ENCODE measurements around the gene CDKN1B.

The CDKN1B gene

DNA sequence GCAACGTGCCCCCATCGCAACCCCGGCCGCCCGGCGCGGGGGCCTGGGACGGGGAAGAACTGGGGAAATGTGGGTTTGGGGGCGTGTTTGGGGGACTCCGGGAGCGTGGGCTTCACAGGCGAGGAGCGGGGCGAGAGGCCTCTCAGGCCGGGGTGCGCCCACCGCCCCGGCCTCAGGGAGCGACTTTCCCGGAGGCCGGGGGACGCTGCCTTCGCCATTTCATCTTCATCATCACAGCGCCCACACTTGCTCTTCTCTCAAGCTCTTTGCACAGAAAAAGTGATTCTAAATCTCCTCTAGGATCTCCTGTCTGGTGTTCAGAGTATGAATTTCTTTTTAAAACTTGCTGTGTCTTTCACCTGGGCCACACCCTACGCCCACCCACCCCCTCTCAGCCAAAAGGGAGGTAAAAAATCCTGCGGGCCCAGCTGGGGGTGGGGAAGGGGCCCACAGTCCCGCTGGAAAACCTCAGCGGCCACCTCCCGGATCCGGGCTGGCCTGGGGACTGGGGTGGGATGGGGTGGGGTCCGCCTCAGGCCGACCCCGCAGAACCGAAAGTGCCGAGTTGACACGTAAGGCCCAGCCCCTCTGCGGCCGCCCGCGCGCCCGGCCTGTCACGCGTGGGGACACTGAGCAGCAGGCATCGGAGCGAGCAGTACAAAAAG is 7.4 kb downstream of the CDKN1B start:
- Histone ChIP-seq H3F3A (ENCODE audit: insufficient read depth, low read length) (peaks cover 12% of the 10 kb centered on the region), H3K79me2 (ENCODE audit: insufficient read depth, low read length) (peaks cover 44% of the 10 kb centered on the region), H3K4me2 (ENCODE audit: low read length) (peak overlapping the region; percentile 83), H3K4me3 (ENCODE audit: low read depth, low read length, poor library complexity, severe bottlenecking) (peak overlapping the region; percentile 80), H3K36me3 (ENCODE audit: insufficient read depth, low read length) (peaks cover 34% of the 10 kb centered on the region), H3K27ac (ENCODE audit: low read depth, low read length, poor library complexity, severe bottlenecking) (peak overlapping the region; percentile 98), H2AFZ (ENCODE audit: low read length) (no peak overlapping the region), H3K9me2 (ENCODE audit: low read depth, low read length) (no peaks in the 10 kb centered on the region), H3K27me3 (ENCODE audit: insufficient read depth, low read length) (no peaks in the 10 kb centered on the region), H3K9ac (ENCODE audit: low read length) (peak overlapping the region; percentile 86), H3K4me1 (ENCODE audit: insufficient read depth, low read length, severe bottlenecking) (peaks cover 63% of the 10 kb centered on the region), H3K9me3 (ENCODE audit: low read length) (no peaks in the 10 kb centered on the region), H4K20me1 (ENCODE audit: insufficient read depth, low read length) (no peaks in the 10 kb centered on the region)
- no peak for TF ChIP-seq EZH2 (IDR thresholded peaks at IDR 0.05; ENCODE audit: borderline replicate concordance, low read length)
- TF ChIP-seq, protein P1, sequence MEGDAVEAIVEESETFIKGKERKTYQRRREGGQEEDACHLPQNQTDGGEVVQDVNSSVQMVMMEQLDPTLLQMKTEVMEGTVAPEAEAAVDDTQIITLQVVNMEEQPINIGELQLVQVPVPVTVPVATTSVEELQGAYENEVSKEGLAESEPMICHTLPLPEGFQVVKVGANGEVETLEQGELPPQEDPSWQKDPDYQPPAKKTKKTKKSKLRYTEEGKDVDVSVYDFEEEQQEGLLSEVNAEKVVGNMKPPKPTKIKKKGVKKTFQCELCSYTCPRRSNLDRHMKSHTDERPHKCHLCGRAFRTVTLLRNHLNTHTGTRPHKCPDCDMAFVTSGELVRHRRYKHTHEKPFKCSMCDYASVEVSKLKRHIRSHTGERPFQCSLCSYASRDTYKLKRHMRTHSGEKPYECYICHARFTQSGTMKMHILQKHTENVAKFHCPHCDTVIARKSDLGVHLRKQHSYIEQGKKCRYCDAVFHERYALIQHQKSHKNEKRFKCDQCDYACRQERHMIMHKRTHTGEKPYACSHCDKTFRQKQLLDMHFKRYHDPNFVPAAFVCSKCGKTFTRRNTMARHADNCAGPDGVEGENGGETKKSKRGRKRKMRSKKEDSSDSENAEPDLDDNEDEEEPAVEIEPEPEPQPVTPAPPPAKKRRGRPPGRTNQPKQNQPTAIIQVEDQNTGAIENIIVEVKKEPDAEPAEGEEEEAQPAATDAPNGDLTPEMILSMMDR (IDR thresholded peaks at IDR 0.05; ENCODE audit: low read length), result no peak

DNA sequence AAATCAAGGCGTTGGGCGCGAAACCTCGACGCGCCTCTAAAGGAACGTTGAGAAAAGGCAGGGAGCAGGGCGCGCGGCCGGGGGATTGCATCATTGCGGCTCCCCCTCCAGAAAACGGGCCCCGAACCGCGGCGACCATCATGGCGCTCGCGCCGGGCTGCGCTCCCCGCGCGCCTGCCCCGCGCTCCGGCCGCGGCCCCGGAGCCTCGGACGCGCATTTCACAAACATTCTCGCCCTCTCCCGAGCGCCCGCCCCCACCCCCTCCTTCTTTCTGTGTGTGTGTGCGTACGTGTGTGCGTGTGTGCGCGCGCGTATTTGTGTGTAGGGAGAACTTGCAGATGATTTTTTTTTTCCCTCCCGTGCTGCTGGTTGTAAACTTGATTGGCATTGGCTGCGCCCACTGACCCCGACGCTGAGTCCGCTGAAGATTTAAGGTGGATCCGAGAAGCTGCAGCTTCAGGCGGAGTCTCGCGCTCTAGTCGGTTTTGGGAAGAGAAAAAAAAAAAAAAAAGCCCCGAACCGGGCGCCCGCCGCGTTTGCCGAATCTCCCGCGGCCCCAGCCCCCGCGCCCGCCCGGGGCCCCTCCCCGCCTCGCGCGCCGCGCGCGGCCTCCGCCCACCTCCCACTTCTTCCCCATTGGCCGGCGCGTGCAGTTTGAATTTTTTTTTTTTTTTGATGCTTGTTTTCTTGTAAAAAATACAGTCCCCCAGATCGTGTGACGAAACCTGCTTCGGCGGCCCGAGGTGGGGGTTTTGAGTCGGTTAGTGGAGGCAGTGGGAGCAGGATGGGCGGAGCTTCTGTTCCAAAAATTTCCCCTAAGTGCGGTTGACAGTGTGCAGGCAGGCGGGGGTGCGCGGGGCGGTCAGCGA is 8.2 kb downstream of the CDKN1B start:
- H3K79me2 ChIP-seq (ENCODE audit: insufficient read depth, low read length), result peaks cover 39% of the 10 kb centered on the region
- no peak for TF ChIP-seq EZH2 (IDR thresholded peaks at IDR 0.05; ENCODE audit: borderline replicate concordance, low read length)
- TF ChIP-seq, protein P1 (IDR thresholded peaks at IDR 0.05; ENCODE audit: low read length), result no peak
- no peak overlapping the region for H2AFZ ChIP-seq (ENCODE audit: low read length)
- H4K20me1 ChIP-seq (ENCODE audit: insufficient read depth, low read length), result no peaks in the 10 kb centered on the region
- peak overlapping the region; percentile 80 for H3K4me3 ChIP-seq (ENCODE audit: low read depth, low read length, poor library complexity, severe bottlenecking)
- peaks cover 59% of the 10 kb centered on the region for H3K4me1 ChIP-seq (ENCODE audit: insufficient read depth, low read length, severe bottlenecking)
- peak overlapping the region; percentile 98 for H3K27ac ChIP-seq (ENCODE audit: low read depth, low read length, poor library complexity, severe bottlenecking)
- peaks cover 12% of the 10 kb centered on the region for H3F3A ChIP-seq (ENCODE audit: insufficient read depth, low read length)
- H3K36me3 ChIP-seq (ENCODE audit: insufficient read depth, low read length), result peaks cover 31% of the 10 kb centered on the region
- peak overlapping the region; percentile 86 for H3K9ac ChIP-seq (ENCODE audit: low read length)
- no peaks in the 10 kb centered on the region for H3K9me2 ChIP-seq (ENCODE audit: low read depth, low read length)
- peak overlapping the region; percentile 83 for H3K4me2 ChIP-seq (ENCODE audit: low read length)
- no peaks in the 10 kb centered on the region for H3K9me3 ChIP-seq (ENCODE audit: low read length)
- no peaks in the 10 kb centered on the region for H3K27me3 ChIP-seq (ENCODE audit: insufficient read depth, low read length)

DNA sequence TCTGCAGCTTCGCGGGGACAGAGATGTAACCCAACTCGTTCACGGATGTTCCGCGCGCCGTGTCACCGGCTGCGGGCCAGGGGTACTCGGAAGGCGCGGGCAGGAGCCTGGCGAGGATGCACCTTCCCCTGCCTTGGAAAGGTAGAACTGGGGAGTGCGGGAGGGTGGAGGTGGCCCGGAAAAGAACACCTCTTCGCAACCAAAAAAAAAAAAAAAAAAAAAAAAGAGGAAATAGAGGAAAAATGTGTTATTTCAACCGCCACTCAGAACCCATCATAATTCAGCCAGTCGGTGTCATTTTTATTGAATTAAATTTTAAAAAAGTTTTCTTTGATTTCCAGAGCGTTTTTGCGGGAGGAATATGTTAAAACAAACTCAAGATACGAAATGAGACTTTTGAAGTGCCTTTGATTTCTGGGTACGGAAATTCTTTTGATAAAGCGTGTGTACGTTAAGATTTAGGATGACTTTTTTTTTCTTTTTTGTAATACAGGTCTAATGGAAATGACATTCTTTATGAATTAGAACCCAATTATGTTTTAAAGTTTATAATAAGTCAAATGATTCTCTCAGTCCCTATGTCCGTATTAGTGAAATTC is 8.9 kb downstream of the CDKN1B start:
- Histone ChIP-seq H3K27me3 (ENCODE audit: insufficient read depth, low read length) (no peaks in the 10 kb centered on the region), H3K36me3 (ENCODE audit: insufficient read depth, low read length) (peaks cover 24% of the 10 kb centered on the region), H3K4me1 (ENCODE audit: insufficient read depth, low read length, severe bottlenecking) (peaks cover 52% of the 10 kb centered on the region), H3K4me2 (ENCODE audit: low read length) (peak overlapping the region; percentile 83), H3F3A (ENCODE audit: insufficient read depth, low read length) (peaks cover 12% of the 10 kb centered on the region), H3K9me3 (ENCODE audit: low read length) (no peaks in the 10 kb centered on the region), H3K4me3 (ENCODE audit: low read depth, low read length, poor library complexity, severe bottlenecking) (peak overlapping the region; percentile 80), H4K20me1 (ENCODE audit: insufficient read depth, low read length) (no peaks in the 10 kb centered on the region), H2AFZ (ENCODE audit: low read length) (no peak overlapping the region), H3K79me2 (ENCODE audit: insufficient read depth, low read length) (peaks cover 36% of the 10 kb centered on the region), H3K9me2 (ENCODE audit: low read depth, low read length) (no peaks in the 10 kb centered on the region), H3K27ac (ENCODE audit: low read depth, low read length, poor library complexity, severe bottlenecking) (peak overlapping the region; percentile 98), H3K9ac (ENCODE audit: low read length) (peak overlapping the region; percentile 86)
- TF ChIP-seq, protein P1 (IDR thresholded peaks at IDR 0.05; ENCODE audit: low read length), result no peak
- TF ChIP-seq EZH2 (IDR thresholded peaks at IDR 0.05; ENCODE audit: borderline replicate concordance, low read length), result no peak
